SK-N-SH (cell line): ENCODE measurements around the gene RUNDC1. TPM values are rescaled to one million over a fixed set of nuclear protein-coding genes. Genes with fewer than 3 reads are reported as not detected.

ENCODE experiments used
- CTCF ChIA-PET: fragments of 300-600, 350-600 bp; formaldehyde crosslinking; extraction: SDS; loops from one replicate; lab custom pipeline; 2021; lab: Yijun Ruan, JAX
- POLR2A ChIA-PET: fragments of 350-600 bp; sonication (Branson Sonifier 250); formaldehyde crosslinking; extraction: SDS; loops from one replicate; lab custom pipeline; 2020; ENCODE audit warnings: antibody characterized with exemption, inconsistent platforms; lab: Yijun Ruan, JAX
- DNase-seq: peaks from one replicate; pipeline ENCODE4 v3.0.0; 2012
- H2AFZ ChIP-seq: fragments of 200-600 bp; sonication (generic); 2 replicates; pipeline ENCODE4 v1.8.1; 2016; ENCODE audit warnings: antibody characterized with exemption, mild to moderate bottlenecking, low read depth
- H3F3A ChIP-seq: fragments of 200-600 bp; sonication (generic); replicated peaks from 2 replicates; pipeline ENCODE3; 2016; ENCODE audit warnings: antibody characterized with exemption, mild to moderate bottlenecking; ENCODE audit not compliant: insufficient read depth
- H3K27ac ChIP-seq, 2 experiments: fragments of 200-500 bp in 1 of 2; fragments of 200-600 bp in 1 of 2; sonication (Bioruptor generic) in 1 of 2; sonication (generic), shearing (Covaris generic) in 1 of 2; 2 replicates each; pipeline versions ENCODE4 v1.5.1 to v1.6.1; 2014 to 2016; ENCODE audit warnings: low read depth in 2 of 2, inconsistent platforms in 1 of 2, low read length in 1 of 2, mild to moderate bottlenecking in 1 of 2, mixed read lengths in 1 of 2
- H3K27me3 ChIP-seq: fragments of 200-600 bp; sonication (generic), shearing (Covaris generic); 2 replicates; pipeline ENCODE4 v1.6.1; 2016; ENCODE audit warnings: mixed run types; ENCODE audit not compliant: insufficient read depth
- H3K36me3 ChIP-seq, 2 experiments: fragments of 200-500 bp in 1 of 2; fragments of 200-600 bp in 1 of 2; sonication (Bioruptor generic) in 1 of 2; sonication (generic) in 1 of 2; replicated peaks in 1 of 2; 2 replicates each; pipeline versions ENCODE3 to v1.5.1; 2014 to 2016; ENCODE audit warnings: low read length in 1 of 2, mild to moderate bottlenecking in 1 of 2; ENCODE audit not compliant: insufficient read depth in 2 of 2, control insufficient read depth in 1 of 2
- H3K4me1 ChIP-seq, 2 experiments: fragments of 200-500 bp in 1 of 2; fragments of 200-600 bp in 1 of 2; sonication (Bioruptor generic) in 1 of 2; sonication (generic), shearing (Covaris generic) in 1 of 2; 2 replicates each; pipeline versions ENCODE4 v1.5.1 to v1.6.1; 2014 to 2016; ENCODE audit warnings: low read depth in 1 of 2, low read length in 1 of 2, mixed run types in 1 of 2; ENCODE audit not compliant: insufficient read depth in 2 of 2, control insufficient read depth in 1 of 2
- H3K4me2 ChIP-seq: fragments of 200-600 bp; sonication (generic), shearing (Covaris generic); 2 replicates; pipeline ENCODE4 v1.6.1; 2017; ENCODE audit warnings: mixed run types
- H3K4me3 ChIP-seq, 2 experiments: fragments of 200-500 bp in 1 of 2; fragments of 200-600 bp in 1 of 2; sonication (Bioruptor generic) in 1 of 2; sonication (generic), shearing (Covaris generic) in 1 of 2; 2 replicates each; pipeline versions ENCODE4 v1.5.1 to v1.8.1; 2014 to 2016; ENCODE audit warnings: low read depth in 2 of 2, inconsistent platforms in 1 of 2, low read length in 1 of 2, mild to moderate bottlenecking in 1 of 2, mixed read lengths in 1 of 2, moderate library complexity in 1 of 2
- H3K79me2 ChIP-seq: fragments of 200-600 bp; sonication (generic); 2 replicates; pipeline ENCODE4 v1.8.1; 2017; ENCODE audit warnings: mild to moderate bottlenecking; ENCODE audit not compliant: insufficient read depth
- H3K9ac ChIP-seq: fragments of 200-600 bp; sonication (generic); 2 replicates; pipeline ENCODE4 v1.6.1; 2017; ENCODE audit warnings: mixed run types
- H3K9me2 ChIP-seq: fragments of 200-600 bp; sonication (generic); 2 replicates; pipeline ENCODE4 v1.6.1; 2017; ENCODE audit warnings: mixed run types
- H3K9me3 ChIP-seq: fragments of 200-600 bp; sonication (generic); 2 replicates; pipeline ENCODE4 v1.6.1; 2017; ENCODE audit warnings: mixed run types, mild to moderate bottlenecking, moderate library complexity
- H4K20me1 ChIP-seq: fragments of 200-600 bp; sonication (generic); 2 replicates; pipeline ENCODE4 v1.6.1; 2017; ENCODE audit warnings: mild to moderate bottlenecking, mixed run types; ENCODE audit not compliant: insufficient read depth
- CHD2 ChIP-seq: fragments of 150-350 bp; IDR thresholded peaks from 2 replicates; pipeline ENCODE4 v1.6.1; 2018; ENCODE audit warnings: low read length; ENCODE audit not compliant: partially characterized antibody
- ELF1 ChIP-seq: IDR thresholded peaks from 2 replicates; pipeline ENCODE4 v1.4.0; 2012
- FOSL2 ChIP-seq: IDR thresholded peaks from 2 replicates; pipeline ENCODE4 v1.4.0; 2012; ENCODE audit warnings: low read depth, mild to moderate bottlenecking, moderate library complexity, borderline replicate concordance
- FOXJ3 ChIP-seq: sonication (generic); formaldehyde crosslinking; IDR thresholded peaks from 2 replicates; pipeline ENCODE4 v1.5.1; 2020; ENCODE audit warnings: mild to moderate bottlenecking, missing genetic modification reagents
- FOXM1 ChIP-seq: IDR thresholded peaks from 2 replicates; pipeline ENCODE4 v1.4.0; 2012; ENCODE audit warnings: low read depth, mild to moderate bottlenecking
- GATA2 ChIP-seq: sonication (generic); formaldehyde crosslinking; IDR thresholded peaks from 2 replicates; pipeline ENCODE4 v1.5.0; 2020; ENCODE audit warnings: mild to moderate bottlenecking, missing genetic modification reagents
- JUND ChIP-seq: IDR thresholded peaks from 2 replicates; pipeline ENCODE4 v1.4.0; 2012
- MXI1 ChIP-seq: IDR thresholded peaks from 2 replicates; pipeline ENCODE4 v1.6.1; 2012; ENCODE audit warnings: mild to moderate bottlenecking, low read depth, low read length, improper control_type of control experiment
- NFIC ChIP-seq: IDR thresholded peaks from 2 replicates; pipeline ENCODE4 v1.4.0; 2012; ENCODE audit warnings: borderline replicate concordance
- POLR2AphosphoS5 ChIP-seq: IDR thresholded peaks from 2 replicates; pipeline ENCODE4 v1.6.1; 2012; ENCODE audit warnings: low read depth, low read length
- RAD21 ChIP-seq: IDR thresholded peaks from 2 replicates; pipeline ENCODE4 v1.6.1; 2012; ENCODE audit warnings: mild to moderate bottlenecking, low read length
- RCOR1 ChIP-seq: fragments of 150-350 bp; IDR thresholded peaks from 2 replicates; pipeline ENCODE4 v1.6.1; 2017; ENCODE audit warnings: antibody characterized with exemption, low read length
- RFX5 ChIP-seq: IDR thresholded peaks from 2 replicates; pipeline ENCODE4 v1.6.1; 2012; ENCODE audit warnings: mild to moderate bottlenecking, improper control_type of control experiment, low read length
- RXRA ChIP-seq: IDR thresholded peaks from 2 replicates; pipeline ENCODE4 v1.4.0; 2012; ENCODE audit warnings: low read depth, mild to moderate bottlenecking, borderline replicate concordance
- SIN3A ChIP-seq: IDR thresholded peaks from 2 replicates; pipeline ENCODE4 v1.6.1; 2012; ENCODE audit warnings: low read depth, mild to moderate bottlenecking, low read length, moderate library complexity, borderline replicate concordance
- SMC3 ChIP-seq: IDR thresholded peaks from 2 replicates; pipeline ENCODE4 v1.6.1; 2012; ENCODE audit warnings: low read depth, low read length, improper control_type of control experiment
- TEAD4 ChIP-seq: IDR thresholded peaks from 2 replicates; pipeline ENCODE4 v1.4.0; 2012; ENCODE audit warnings: mild to moderate bottlenecking, borderline replicate concordance; ENCODE audit not compliant: insufficient read depth
- WGBS: methylation state at CpG from one replicate; pipeline ENCODE4 v1.1.6; 2017; ENCODE audit warnings: low lambda C conversion rate; 5-methylcytosine and 5-hydroxymethylcytosine counted together
- polyA plus RNA-seq, 3 experiments: library from polyadenylated mRNA; depleted of rRNA; stranded (reverse); fragments of >200 nt; gene quantifications; 2 replicates each; pipeline ENCODE4 v1.2.3, GENCODE V29; 2012
- TF ChIP-seq, protein P1 (sequence below): fragments of 200-600 bp; sonication (generic); IDR thresholded peaks from 2 replicates; pipeline ENCODE4 v1.6.1; 2017; ENCODE audit warnings: antibody characterized with exemption, mild to moderate bottlenecking, moderate library complexity
- TF ChIP-seq, protein P2 (sequence below): IDR thresholded peaks from 2 replicates; pipeline ENCODE4 v1.4.0; 2012; ENCODE audit warnings: low read depth, borderline replicate concordance
- TF ChIP-seq, protein P3 (sequence below): IDR thresholded peaks from 2 replicates; pipeline ENCODE4 v1.4.0; 2012; ENCODE audit warnings: low read depth
- TF ChIP-seq, protein P4 (sequence below): IDR thresholded peaks from 2 replicates; pipeline ENCODE4 v1.6.1; 2012; ENCODE audit warnings: mild to moderate bottlenecking, low read depth, low read length, moderate library complexity

RUNDC1 gene
- polyA plus RNA-seq, 1 of the 3 experiments (the other 2 are of a cell fraction), result 9.0 TPM

DNA sequence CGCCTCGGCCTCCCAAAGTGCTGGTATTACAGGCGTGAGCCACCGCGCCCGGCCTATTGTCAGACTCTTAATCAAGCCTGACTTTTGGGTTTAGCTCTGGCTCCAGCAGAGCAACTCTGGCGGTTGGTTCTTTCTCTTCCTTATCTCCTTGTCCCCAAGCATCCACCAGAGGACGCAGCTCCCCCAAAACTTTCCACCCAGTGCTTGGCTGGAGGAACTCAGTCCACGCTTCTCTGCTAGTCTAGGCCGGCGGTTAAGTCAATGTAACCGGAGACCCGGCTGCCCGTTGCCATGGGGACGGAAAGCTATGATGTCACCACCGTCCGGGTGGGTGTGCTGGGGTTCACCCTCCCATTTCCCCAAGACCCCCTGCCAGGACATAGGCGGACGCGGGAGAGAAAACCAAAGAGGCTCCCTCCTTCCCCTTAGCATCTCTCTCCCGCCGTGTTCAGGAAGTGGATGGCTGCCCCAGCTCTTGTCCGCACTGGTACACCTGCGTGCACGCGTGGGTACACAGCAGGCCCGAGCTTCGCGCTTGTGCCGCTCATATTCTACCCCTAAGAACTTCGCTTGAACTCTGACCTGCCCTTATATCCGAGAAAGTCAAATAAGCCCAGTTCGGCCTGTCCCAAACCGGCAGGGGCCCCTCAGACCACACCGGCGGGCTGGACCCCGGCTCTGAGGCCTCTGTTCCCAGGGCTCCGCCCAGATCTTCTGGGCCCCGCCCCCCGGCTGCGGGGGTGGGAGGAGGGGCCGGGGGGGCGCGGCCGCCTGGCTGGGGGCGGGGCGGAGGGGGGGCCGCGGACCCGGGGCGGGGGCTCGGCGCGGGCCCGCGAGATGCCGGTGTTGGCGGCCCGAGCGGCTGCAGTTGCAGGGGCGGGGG is 44.3 kb downstream of the RUNDC1 start, which contains the start of gene RND2:
RND2 (plus strand) TSS at position 825 of the 883 bp plus-strand sequence. CDS start 117 bp downstream, outside the sequence.
- 9% methylated on average over 41 of the region's 61 CpGs for WGBS
- POLR2A ChIA-PET, result interaction anchor here (0.8 to 2.0 kb wide), 10 partner anchors 10 to 343 kb away, joined by 3 to 20 read pairs (median 9); partner anchors contain the start of genes BRCA1, NBR1 and RPL27
- Histone ChIP-seq H3K4me2 (peak within 1 kb of the TSS; percentile 90), H3K9me3 (no peaks in the 10 kb centered on the region), H3K27me3 (no peaks in the 10 kb centered on the region), H2AFZ (peak within 1 kb of the TSS; percentile 99), H3K9me2 (no peaks in the 10 kb centered on the region), H3K36me3 (no peaks in the 10 kb centered on the region), H3K4me3 (peak within 1 kb of the TSS; percentile 63 to 81), H3F3A (peaks cover 6% of the 10 kb centered on the region), H3K4me1 (peaks cover 0 to 13% of the 10 kb centered on the region in 2 experiments; a peak in 1 of 4 replicates), H3K9ac (peak within 1 kb of the TSS; percentile 76), H3K79me2 (peaks cover 23% of the 10 kb centered on the region), H3K27ac (peak within 1 kb of the TSS; percentile 68 to 86), H4K20me1 (no peaks in the 10 kb centered on the region)
- CTCF ChIA-PET, result interaction anchor here (0.6 to 2.3 kb wide), 27 partner anchors 9 to 459 kb away, joined by 3 to 17 read pairs (median 4); partner anchors contain the start of genes DHX8, IFI35 and RPL27
- DNase-seq, result peak; percentile 98
- TF ChIP-seq CHD2 (peak; percentile 71), RAD21 (peak; percentile 85), TEAD4 (no peak), RCOR1 (peak; percentile 74), POLR2AphosphoS5 (peak; percentile 3; the same call in 1 of the 2 replicates), MXI1 (peak; percentile 97), RXRA (no peak; the same call in 1 of the 2 replicates), RFX5 (no peak), JUND (0 out of 2 replicates have a peak, but pooled peaks have one; percentile 3), NFIC (no peak), ELF1 (0 out of 2 replicates have a peak, but pooled peaks have one; percentile 28), SIN3A (peak; percentile 76; the same call in 1 of the 2 replicates), SMC3 (peak; percentile 91), FOSL2 (no peak), FOXJ3 (no peak), FOXM1 (no peak), GATA2 (CRISPR knock-in tag) (peak; percentile 15; the same call in 1 of the 2 replicates)
- TF ChIP-seq, protein P1, sequence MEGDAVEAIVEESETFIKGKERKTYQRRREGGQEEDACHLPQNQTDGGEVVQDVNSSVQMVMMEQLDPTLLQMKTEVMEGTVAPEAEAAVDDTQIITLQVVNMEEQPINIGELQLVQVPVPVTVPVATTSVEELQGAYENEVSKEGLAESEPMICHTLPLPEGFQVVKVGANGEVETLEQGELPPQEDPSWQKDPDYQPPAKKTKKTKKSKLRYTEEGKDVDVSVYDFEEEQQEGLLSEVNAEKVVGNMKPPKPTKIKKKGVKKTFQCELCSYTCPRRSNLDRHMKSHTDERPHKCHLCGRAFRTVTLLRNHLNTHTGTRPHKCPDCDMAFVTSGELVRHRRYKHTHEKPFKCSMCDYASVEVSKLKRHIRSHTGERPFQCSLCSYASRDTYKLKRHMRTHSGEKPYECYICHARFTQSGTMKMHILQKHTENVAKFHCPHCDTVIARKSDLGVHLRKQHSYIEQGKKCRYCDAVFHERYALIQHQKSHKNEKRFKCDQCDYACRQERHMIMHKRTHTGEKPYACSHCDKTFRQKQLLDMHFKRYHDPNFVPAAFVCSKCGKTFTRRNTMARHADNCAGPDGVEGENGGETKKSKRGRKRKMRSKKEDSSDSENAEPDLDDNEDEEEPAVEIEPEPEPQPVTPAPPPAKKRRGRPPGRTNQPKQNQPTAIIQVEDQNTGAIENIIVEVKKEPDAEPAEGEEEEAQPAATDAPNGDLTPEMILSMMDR, result peak; percentile 81
- TF ChIP-seq, protein P2, sequence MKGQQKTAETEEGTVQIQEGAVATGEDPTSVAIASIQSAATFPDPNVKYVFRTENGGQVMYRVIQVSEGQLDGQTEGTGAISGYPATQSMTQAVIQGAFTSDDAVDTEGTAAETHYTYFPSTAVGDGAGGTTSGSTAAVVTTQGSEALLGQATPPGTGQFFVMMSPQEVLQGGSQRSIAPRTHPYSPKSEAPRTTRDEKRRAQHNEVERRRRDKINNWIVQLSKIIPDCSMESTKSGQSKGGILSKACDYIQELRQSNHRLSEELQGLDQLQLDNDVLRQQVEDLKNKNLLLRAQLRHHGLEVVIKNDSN, result no peak
- TF ChIP-seq, protein P3, sequence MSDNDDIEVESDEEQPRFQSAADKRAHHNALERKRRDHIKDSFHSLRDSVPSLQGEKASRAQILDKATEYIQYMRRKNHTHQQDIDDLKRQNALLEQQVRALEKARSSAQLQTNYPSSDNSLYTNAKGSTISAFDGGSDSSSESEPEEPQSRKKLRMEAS, result peak; percentile 56
- TF ChIP-seq, protein P4, sequence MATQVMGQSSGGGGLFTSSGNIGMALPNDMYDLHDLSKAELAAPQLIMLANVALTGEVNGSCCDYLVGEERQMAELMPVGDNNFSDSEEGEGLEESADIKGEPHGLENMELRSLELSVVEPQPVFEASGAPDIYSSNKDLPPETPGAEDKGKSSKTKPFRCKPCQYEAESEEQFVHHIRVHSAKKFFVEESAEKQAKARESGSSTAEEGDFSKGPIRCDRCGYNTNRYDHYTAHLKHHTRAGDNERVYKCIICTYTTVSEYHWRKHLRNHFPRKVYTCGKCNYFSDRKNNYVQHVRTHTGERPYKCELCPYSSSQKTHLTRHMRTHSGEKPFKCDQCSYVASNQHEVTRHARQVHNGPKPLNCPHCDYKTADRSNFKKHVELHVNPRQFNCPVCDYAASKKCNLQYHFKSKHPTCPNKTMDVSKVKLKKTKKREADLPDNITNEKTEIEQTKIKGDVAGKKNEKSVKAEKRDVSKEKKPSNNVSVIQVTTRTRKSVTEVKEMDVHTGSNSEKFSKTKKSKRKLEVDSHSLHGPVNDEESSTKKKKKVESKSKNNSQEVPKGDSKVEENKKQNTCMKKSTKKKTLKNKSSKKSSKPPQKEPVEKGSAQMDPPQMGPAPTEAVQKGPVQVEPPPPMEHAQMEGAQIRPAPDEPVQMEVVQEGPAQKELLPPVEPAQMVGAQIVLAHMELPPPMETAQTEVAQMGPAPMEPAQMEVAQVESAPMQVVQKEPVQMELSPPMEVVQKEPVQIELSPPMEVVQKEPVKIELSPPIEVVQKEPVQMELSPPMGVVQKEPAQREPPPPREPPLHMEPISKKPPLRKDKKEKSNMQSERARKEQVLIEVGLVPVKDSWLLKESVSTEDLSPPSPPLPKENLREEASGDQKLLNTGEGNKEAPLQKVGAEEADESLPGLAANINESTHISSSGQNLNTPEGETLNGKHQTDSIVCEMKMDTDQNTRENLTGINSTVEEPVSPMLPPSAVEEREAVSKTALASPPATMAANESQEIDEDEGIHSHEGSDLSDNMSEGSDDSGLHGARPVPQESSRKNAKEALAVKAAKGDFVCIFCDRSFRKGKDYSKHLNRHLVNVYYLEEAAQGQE, result 0 out of 2 replicates have a peak, but pooled peaks have one; percentile 22
